ENCODE measurements around the gene DNAAF9.

DNAAF9 gene

DNA sequence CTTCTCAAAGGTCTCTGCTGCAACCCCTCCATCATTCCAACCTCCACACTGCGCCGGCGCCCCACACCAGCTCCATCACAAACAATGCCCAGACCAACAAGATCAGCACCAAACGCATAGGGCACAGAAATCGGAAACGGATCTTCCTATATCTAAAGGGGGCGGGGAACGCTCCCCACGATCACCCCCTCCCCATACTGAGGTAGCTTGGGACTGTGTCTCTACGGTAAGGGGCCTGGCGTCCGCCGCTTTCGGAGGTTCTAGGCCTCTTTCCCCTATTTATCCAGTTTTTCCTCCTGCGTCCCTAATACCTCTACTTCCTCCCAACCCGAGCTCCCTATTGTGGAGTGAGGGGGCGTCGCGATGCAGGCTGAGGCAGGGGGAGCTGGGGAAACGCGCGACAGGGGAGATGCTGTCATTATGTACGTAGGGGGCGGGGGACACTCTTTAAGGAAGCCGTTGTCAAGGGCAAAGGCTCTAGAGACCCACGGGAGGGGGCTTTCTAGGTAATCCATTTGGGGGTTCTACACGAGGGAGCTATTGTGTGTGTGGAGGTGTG is 909 bp downstream of the DNAAF9 start:
- Mint-ChIP-seq H3K27me3 (no peaks in the 10 kb centered on the region), H3K9me3 (no peaks in the 10 kb centered on the region), H3K27ac (ENCODE audit: low read depth) (peak overlapping the region; percentile 74), H3K4me1 (peaks cover 41% of the 10 kb centered on the region), H3K36me3 (ENCODE audit: insufficient read depth) (peaks cover 11% of the 10 kb centered on the region), H3K4me3 (peak overlapping the region; percentile 97)
- ATAC-seq (replicated peaks; ENCODE audit: extremely low read depth, poor library complexity, severe bottlenecking) = no peak
- no peak for DNase-seq (ENCODE audit: low spot score in 2 of 2)

DNA sequence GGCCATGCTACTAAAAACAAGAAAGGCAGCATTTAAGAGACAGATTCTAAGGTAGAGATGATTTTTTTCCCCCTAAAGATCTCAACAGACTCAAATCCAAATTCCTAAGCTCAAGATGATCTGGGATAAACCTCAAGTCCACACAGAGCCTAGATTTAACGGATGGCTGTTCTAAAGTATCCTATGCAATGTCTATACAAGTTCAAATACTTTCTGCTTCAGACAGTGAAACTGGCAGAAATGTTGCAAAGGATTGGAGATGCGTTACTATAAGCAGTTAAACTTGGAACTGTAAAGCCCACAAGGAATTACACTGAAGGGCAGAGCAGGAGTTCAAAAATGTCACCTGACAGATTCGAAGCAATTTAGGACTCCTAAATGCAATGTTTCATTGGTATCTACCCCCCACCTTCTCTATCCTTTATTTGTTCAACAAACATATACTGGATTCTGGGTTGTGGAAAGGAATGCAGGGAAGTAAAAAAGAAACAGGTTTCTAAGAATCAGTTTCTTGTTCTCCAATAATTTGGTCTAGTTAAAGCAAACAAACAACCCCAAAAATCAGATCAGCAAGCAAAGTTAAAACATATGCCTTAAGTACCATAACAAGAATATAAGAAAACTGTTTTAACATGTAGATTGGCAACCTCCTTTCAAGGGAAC is 1.6 kb downstream of the DNAAF9 start:
- Mint-ChIP-seq H3K36me3 (ENCODE audit: insufficient read depth) (peaks cover 11% of the 10 kb centered on the region), H3K9me3 (no peaks in the 10 kb centered on the region), H3K27ac (ENCODE audit: low read depth) (peak overlapping the region; percentile 74), H3K4me1 (peaks cover 41% of the 10 kb centered on the region), H3K4me3 (peak overlapping the region; percentile 97), H3K27me3 (no peaks in the 10 kb centered on the region)
- ATAC-seq (replicated peaks; ENCODE audit: extremely low read depth, poor library complexity, severe bottlenecking) (no peak), DNase-seq (ENCODE audit: low spot score in 2 of 2) (no peak)

DNA sequence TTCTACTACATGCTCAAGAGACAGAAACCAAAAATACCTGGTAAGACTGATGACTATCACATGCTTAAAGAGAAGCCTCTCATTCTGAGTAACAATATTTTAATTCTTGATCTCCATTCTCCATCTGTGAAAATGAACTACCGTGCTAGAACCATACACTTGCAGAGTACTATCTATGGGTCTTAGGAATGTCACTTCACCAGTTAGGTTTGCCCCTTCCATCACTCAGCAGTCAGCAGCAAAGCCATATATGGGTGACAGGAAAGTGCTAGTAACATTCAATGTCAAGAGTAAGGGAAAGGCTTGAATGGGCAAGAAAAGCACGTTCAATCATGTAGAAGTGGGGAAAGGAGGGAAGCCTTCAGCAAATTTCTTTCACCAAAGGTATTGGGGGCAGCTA is 2.3 kb downstream of the DNAAF9 start:
- Mint-ChIP-seq H3K4me1 (peaks cover 41% of the 10 kb centered on the region), H3K9me3 (no peaks in the 10 kb centered on the region), H3K4me3 (no peak overlapping the region), H3K36me3 (ENCODE audit: insufficient read depth) (peaks cover 8% of the 10 kb centered on the region), H3K27ac (ENCODE audit: low read depth) (no peak overlapping the region), H3K27me3 (no peaks in the 10 kb centered on the region)
- ATAC-seq (replicated peaks; ENCODE audit: extremely low read depth, poor library complexity, severe bottlenecking) (no peak), DNase-seq (ENCODE audit: low spot score in 2 of 2) (no peak)

DNA sequence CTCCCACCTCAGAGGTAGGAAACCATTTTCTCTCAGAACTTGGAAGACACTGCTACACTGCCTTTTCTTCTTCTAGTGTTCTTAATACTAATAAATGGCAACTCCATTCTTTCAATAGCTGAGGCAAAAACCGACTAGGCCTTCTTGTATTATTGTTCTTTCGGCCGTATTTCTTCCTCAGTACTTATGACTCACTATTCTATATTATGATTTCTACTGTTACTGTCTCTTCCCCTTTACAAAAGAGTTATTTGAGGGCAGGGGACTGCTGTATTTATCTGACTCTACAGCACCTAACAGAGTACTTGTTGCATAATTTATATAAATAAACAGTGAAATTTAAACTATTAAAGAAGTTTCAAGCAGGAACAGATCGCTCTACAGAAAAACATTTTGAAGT is 3.1 kb downstream of the DNAAF9 start:
- Mint-ChIP-seq H3K36me3 (ENCODE audit: insufficient read depth) (peaks cover 8% of the 10 kb centered on the region), H3K9me3 (no peaks in the 10 kb centered on the region), H3K27me3 (no peaks in the 10 kb centered on the region), H3K4me3 (no peak overlapping the region), H3K4me1 (peaks cover 41% of the 10 kb centered on the region), H3K27ac (ENCODE audit: low read depth) (no peak overlapping the region)
- no peak for DNase-seq (ENCODE audit: low spot score in 2 of 2)
- no peak for ATAC-seq (replicated peaks; ENCODE audit: extremely low read depth, poor library complexity, severe bottlenecking)

DNA sequence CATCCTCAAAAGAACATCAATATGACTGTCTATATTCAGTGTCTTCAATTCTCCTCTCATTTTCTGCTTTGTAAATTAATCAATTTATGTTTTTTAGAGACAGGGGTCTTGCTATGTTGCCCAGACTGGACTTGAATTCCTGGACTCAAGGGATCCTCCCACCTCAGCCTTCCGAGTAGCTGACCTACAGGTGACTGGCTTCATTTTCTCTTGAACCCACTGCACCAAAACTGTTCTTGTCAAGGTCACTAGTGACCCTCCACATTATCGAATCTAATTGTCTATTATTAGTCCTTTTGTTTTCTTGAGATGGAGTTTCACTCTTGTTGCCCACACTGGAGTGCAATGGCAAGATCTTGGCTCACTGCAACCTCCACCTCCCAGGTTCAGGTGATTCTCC is 3.7 kb downstream of the DNAAF9 start:
- DNase-seq (ENCODE audit: low spot score in 2 of 2) (no peak), ATAC-seq (replicated peaks; ENCODE audit: extremely low read depth, poor library complexity, severe bottlenecking) (no peak)
- peaks cover 7% of the 10 kb centered on the region for H3K36me3 Mint-ChIP-seq (ENCODE audit: insufficient read depth)
- H3K27ac Mint-ChIP-seq (ENCODE audit: low read depth) = no peak overlapping the region
- no peak overlapping the region for H3K4me3 Mint-ChIP-seq
- H3K27me3 Mint-ChIP-seq = no peaks in the 10 kb centered on the region
- H3K9me3 Mint-ChIP-seq = no peaks in the 10 kb centered on the region
- peaks cover 39% of the 10 kb centered on the region for H3K4me1 Mint-ChIP-seq

DNA sequence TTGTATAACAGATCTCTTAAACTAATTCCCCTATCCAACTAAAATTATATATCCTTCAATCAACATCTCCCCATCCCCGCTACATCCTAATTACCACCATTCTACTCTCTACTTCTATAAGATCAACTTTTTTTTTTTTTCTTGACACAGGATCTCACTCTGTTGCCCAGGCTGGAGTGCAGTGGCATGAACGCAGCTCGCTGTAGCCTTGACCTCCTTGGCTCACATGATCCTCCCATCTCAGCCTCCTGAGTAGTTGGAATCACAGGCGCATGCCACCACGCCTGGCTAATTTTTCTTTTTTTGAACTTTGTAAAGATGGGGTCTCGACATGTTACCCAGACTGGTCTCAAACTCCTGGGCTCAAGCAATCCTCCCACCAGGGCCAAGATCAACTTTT is 5.0 kb downstream of the DNAAF9 start:
- Mint-ChIP-seq H3K27ac (ENCODE audit: low read depth) (no peak overlapping the region), H3K36me3 (ENCODE audit: insufficient read depth) (no peaks in the 10 kb centered on the region), H3K4me1 (peaks cover 31% of the 10 kb centered on the region), H3K9me3 (no peaks in the 10 kb centered on the region), H3K27me3 (no peaks in the 10 kb centered on the region), H3K4me3 (no peak overlapping the region)
- no peak for ATAC-seq (replicated peaks; ENCODE audit: extremely low read depth, poor library complexity, severe bottlenecking)
- DNase-seq (ENCODE audit: low spot score in 2 of 2) = no peak

DNA sequence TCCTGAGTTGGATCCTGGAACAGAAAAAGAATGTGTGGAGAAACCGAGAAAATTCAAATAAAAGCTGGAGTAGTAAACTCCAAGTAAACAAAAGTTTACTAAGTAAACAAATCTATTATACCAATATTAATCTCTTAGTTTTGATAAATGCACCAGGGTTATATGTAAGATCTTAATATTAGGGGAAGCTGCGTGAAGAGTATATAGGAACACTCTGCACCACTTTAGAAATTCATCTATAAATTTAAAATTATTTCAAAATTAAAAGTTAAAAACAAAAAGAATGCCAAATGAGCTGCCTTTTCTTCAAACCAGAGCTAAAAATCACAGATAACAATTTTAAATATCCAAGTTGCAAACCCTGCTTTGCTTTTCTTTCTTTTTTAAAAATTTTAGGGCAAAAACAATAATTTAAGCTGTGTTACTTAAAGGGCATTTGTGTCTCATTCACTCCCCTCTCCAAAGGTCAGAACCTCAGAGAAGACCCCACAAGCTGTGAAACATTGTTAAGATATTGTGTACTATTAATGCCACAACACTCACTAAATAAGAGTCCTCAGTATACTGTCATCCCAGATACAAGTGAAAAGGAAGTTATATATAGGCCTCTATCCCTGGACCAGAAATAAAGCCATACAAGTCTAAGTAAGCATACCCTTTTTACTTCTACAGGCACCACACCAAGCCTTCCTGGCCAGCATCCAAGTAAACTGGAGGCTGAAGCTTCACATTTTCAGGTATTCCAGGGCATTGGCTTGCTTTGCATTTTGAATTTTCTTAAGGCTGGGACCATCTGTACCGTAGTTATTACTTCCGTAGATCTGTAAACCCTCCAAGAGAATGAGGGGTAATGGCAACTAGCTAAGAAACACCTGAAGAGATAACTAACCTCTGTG is 7.0 kb downstream of the DNAAF9 start:
- H3K36me3 Mint-ChIP-seq (ENCODE audit: insufficient read depth) = no peaks in the 10 kb centered on the region
- H3K27me3 Mint-ChIP-seq = no peaks in the 10 kb centered on the region
- no peak for DNase-seq (ENCODE audit: low spot score in 2 of 2)
- H3K4me1 Mint-ChIP-seq = peaks cover 14% of the 10 kb centered on the region
- no peak for ATAC-seq (replicated peaks; ENCODE audit: extremely low read depth, poor library complexity, severe bottlenecking)
- H3K27ac Mint-ChIP-seq (ENCODE audit: low read depth) = no peak overlapping the region
- H3K4me3 Mint-ChIP-seq = no peak overlapping the region
- H3K9me3 Mint-ChIP-seq = no peaks in the 10 kb centered on the region

DNA sequence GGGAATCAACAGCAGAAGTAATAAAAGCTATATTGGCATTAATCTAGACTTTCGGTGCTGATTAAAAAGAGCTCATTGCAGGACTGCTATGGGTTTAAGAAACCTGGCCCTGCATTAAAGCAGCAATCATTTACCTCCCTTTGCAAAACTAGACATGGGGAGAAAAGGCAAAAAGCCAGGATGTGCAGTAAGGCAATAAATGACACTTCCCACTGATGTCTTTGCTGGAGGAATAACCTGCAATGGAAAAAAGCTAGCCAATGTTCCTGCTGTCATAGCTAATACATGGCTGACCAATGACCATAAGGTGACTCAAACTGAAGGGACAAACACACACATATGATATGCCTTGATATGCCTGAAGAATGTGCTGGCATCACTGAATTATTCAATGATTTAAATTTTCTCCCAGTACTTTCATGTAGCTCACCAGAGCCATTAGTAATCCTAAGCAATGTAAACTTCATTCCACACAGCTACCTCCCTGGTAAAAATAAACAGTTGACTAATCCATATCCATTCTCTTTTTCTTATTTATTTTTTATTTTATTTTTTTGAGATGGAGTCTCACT is 8.7 kb downstream of the DNAAF9 start:
- no peaks in the 10 kb centered on the region for H3K36me3 Mint-ChIP-seq (ENCODE audit: insufficient read depth)
- no peak overlapping the region for H3K4me3 Mint-ChIP-seq
- ATAC-seq (replicated peaks; ENCODE audit: extremely low read depth, poor library complexity, severe bottlenecking) = no peak
- H3K27me3 Mint-ChIP-seq = no peaks in the 10 kb centered on the region
- H3K9me3 Mint-ChIP-seq = no peaks in the 10 kb centered on the region
- DNase-seq (ENCODE audit: low spot score in 2 of 2) = no peak
- H3K4me1 Mint-ChIP-seq = peaks cover 9% of the 10 kb centered on the region
- H3K27ac Mint-ChIP-seq (ENCODE audit: low read depth) = no peak overlapping the region

DNA sequence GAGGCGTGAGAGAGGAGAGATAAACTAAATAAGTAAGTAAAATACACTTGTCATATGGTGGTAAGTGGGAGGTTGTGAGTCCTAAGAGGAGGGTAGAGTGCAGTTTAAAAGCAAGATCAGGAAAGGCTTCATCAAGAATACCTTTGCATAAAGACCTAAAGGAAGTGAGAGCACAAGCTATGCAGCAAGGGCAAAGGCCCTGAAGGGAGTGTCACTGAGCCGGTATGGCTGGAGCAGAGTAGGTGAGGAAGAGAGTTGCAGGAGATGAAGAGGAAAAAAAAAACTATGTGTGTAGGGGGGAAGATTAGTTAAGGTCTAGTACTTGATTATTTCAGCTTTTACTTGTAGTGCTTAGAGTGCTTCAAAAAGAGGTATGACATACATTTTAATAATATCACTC is 11.0 kb downstream of the DNAAF9 start:
- no peaks in the 10 kb centered on the region for H3K9me3 Mint-ChIP-seq
- DNase-seq (ENCODE audit: low spot score in 2 of 2) (no peak), ATAC-seq (replicated peaks; ENCODE audit: extremely low read depth, poor library complexity, severe bottlenecking) (no peak)
- H3K4me1 Mint-ChIP-seq = no peaks in the 10 kb centered on the region
- H3K27ac Mint-ChIP-seq (ENCODE audit: low read depth) = no peak overlapping the region
- no peaks in the 10 kb centered on the region for H3K27me3 Mint-ChIP-seq
- H3K4me3 Mint-ChIP-seq = no peak overlapping the region
- no peaks in the 10 kb centered on the region for H3K36me3 Mint-ChIP-seq (ENCODE audit: insufficient read depth)

DNA sequence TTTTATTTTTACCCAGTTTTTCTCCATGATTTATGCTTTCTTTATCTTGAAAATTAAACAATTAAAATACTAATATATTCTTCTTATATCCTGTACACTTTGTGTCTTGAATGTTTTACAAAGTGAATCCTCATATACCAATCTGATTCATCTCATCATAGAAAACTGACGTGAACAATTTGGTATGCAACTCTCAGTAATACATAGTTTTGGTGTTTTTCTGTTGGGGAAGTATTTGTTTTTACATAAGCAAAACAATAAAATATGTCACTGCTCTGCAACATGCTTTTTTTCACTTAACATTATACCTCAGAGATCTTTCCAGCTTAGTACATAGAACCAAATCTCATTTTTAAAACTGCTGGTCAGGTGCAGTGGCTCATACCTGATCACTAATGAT is 14.7 kb downstream of the DNAAF9 start:
- no peak for DNase-seq (ENCODE audit: low spot score in 2 of 2)
- Mint-ChIP-seq H3K27me3 (no peaks in the 10 kb centered on the region), H3K4me1 (no peaks in the 10 kb centered on the region), H3K4me3 (no peak overlapping the region), H3K27ac (ENCODE audit: low read depth) (no peak overlapping the region), H3K36me3 (ENCODE audit: insufficient read depth) (no peaks in the 10 kb centered on the region), H3K9me3 (no peaks in the 10 kb centered on the region)
- no peak for ATAC-seq (replicated peaks; ENCODE audit: extremely low read depth, poor library complexity, severe bottlenecking)

DNA sequence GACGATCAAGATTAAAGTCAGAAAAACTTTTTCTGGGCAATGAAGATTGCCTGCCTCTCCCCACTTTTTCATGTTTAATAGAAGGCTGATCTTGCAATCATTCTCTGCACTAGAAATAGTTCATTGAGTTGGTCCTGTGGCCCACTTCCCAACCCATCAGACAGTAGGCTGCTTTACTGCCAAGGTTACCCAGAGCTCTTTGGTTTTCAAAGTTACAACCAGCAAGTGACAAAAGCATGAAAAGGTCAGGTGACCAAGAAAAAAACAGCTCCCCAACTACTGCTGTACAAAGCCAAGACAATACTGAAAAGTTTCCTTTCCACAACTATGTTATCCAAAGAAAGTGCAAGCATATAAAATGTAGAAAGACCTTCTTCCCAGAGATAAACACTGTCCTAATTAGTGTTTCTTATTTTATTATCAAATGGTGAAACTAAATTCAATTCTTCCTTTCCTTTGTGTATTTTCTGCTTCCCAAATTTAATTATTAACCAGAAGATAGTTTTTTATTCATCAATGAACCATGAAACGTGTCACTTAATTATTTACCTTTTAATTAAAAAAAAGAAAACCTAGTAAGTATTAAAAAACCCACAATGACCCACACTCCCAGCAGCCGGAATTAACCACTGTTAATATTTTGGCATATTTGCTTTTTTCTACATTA is 16.6 kb downstream of the DNAAF9 start:
- no peak overlapping the region for H3K4me3 Mint-ChIP-seq
- ATAC-seq (replicated peaks; ENCODE audit: extremely low read depth, poor library complexity, severe bottlenecking) (no peak), DNase-seq (ENCODE audit: low spot score in 2 of 2) (no peak)
- no peaks in the 10 kb centered on the region for H3K36me3 Mint-ChIP-seq (ENCODE audit: insufficient read depth)
- H3K27ac Mint-ChIP-seq (ENCODE audit: low read depth) = no peak overlapping the region
- no peaks in the 10 kb centered on the region for H3K27me3 Mint-ChIP-seq
- no peaks in the 10 kb centered on the region for H3K9me3 Mint-ChIP-seq
- H3K4me1 Mint-ChIP-seq = no peaks in the 10 kb centered on the region

DNA sequence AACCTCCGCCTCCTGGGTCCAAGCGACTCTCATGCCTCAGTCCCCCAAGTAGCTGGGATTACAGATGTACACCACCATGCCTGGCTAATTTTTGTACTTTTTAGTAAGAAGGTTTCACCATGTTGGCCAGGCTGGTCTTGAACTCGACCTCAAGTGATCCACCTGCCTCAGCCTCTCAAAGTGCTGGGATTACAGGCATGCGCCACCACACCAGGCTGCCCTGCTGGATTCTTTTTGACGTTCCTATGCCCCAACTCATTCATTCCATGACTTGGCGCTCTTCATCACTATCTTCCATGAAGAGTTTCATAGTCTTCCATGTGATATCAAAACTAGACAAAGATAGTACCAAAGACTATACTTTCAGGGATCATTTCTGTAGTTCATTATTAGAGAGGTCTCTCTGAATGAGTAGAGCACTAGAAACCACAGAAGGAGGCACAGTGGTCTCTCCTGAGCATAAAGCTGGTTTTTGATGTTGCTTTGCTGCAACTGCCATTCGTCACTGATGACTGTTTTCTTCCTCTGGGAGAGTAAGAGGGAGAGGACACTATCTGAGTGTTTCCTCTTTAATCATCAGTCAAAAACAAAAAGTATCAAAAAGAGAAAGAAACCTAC is 23.5 kb downstream of the DNAAF9 start:
- DNase-seq (ENCODE audit: low spot score in 2 of 2) = no peak
- Mint-ChIP-seq H3K36me3 (ENCODE audit: insufficient read depth) (peaks cover 2% of the 10 kb centered on the region), H3K9me3 (no peaks in the 10 kb centered on the region), H3K4me1 (peaks cover 12% of the 10 kb centered on the region), H3K27me3 (no peaks in the 10 kb centered on the region), H3K27ac (ENCODE audit: low read depth) (no peak overlapping the region), H3K4me3 (no peak overlapping the region)
- ATAC-seq (replicated peaks; ENCODE audit: extremely low read depth, poor library complexity, severe bottlenecking) = no peak

Measured in central memory CD8-positive, alpha-beta T cell (primary cell).